ENCODE data around the gene LIMK1.
A peak's percentile ranks its signal among the peaks of the same experiment; 100 is the strongest.

GRCh38 chr7:74164985-74165456 lies 81.4 kb downstream of the LIMK1 start:
- TF ChIP-seq EZH2 (IDR thresholded peaks at IDR 0.05; ENCODE audit: borderline replicate concordance, low read length) = no peak
- peak; percentile 30; the same call in 1 of the 2 replicates for TF ChIP-seq CTCF (IDR thresholded peaks at IDR 0.05; ENCODE audit: low read length)
